Lower lobe of right lung (tissue), 2 donors: ENCODE data around the gene CSAD. TPM values are rescaled to one million over a fixed set of nuclear protein-coding genes. Genes with fewer than 3 reads are reported as not detected.

ENCODE experiments used
- ATAC-seq, 2 donors: fragments of 200-7000 bp; cut with Tn5 transposase; one replicate each; pipeline ENCODE4 v1.9.1; 2020 to 2022; ENCODE audit warnings: mild to moderate bottlenecking in 2 of 2, moderate library complexity in 2 of 2
- DNase-seq: peaks from one replicate; pipeline ENCODE4 v3.0.0-alpha.2; 2020
- H3K27ac ChIP-seq: fragments of 200-600 bp; one replicate; pipeline ENCODE4 v1.8.0; 2022
- H3K27me3 ChIP-seq: fragments of 200-600 bp; one replicate; pipeline ENCODE4 v1.8.0; 2022; ENCODE audit warnings: low read depth
- H3K36me3 ChIP-seq: fragments of 200-600 bp; one replicate; pipeline ENCODE4 v1.8.0; 2022; ENCODE audit warnings: mild to moderate bottlenecking
- H3K4me1 ChIP-seq: fragments of 200-600 bp; one replicate; pipeline ENCODE4 v1.8.0; 2022
- H3K4me3 ChIP-seq: fragments of 200-600 bp; one replicate; pipeline ENCODE4 v1.8.0; 2022; ENCODE audit warnings: mild to moderate bottlenecking
- H3K9me3 ChIP-seq: fragments of 200-600 bp; one replicate; pipeline ENCODE4 v1.8.0; 2022
- CTCF ChIP-seq: fragments of 200-600 bp; IDR thresholded peaks from one replicate; pipeline ENCODE4 v1.8.0; 2022; ENCODE audit warnings: antibody characterized with exemption, mild to moderate bottlenecking
- intact Hi-C: fragments of 100-400 bp; cut with DNase I; formaldehyde crosslinking; loops from one replicate; pipeline ENCODE4 v1.11.0; 2022
- total RNA-seq: library from RNA; stranded (reverse); fragmentation: NEBNext Ultra II Directional; extraction: Animal tissue kit (Norgen Biotek cat#: 25700); gene quantifications from one replicate; pipeline ENCODE4 v1.2.1, GENCODE V29; 2021
- donor health status: DM: no; HTN: yes; CAD: no; lungs with severe emphysema.

CSAD gene
- total RNA-seq, 1 donor from 2014 or later, result 39.2 TPM

- intact Hi-C loops, result no loop called here
- Histone ChIP-seq H3K36me3 (peaks cover 7% of the 10 kb centered on the region), H3K4me3 (no peak overlapping the region), H3K27me3 (no peaks in the 10 kb centered on the region), H3K9me3 (no peaks in the 10 kb centered on the region), H3K4me1 (peaks cover 64% of the 10 kb centered on the region), H3K27ac (no peak overlapping the region)
- DNase-seq (peak; percentile 17), ATAC-seq (no peak)
- no peak for TF ChIP-seq CTCF
Measured at GRCh38 chr12:53226815-53227214, 46.1 kb upstream of the CSAD start.

GRCh38 chr12:53225635-53226424 lies 45.1 kb upstream of the CSAD start:
- TF ChIP-seq CTCF, result no peak
- DNase-seq (peak; percentile 26), ATAC-seq (no peak)
- H3K9me3 ChIP-seq, result no peaks in the 10 kb centered on the region
- intact Hi-C loops, result no loop called here
- no peaks in the 10 kb centered on the region for H3K27me3 ChIP-seq
- peaks cover 55% of the 10 kb centered on the region for H3K4me1 ChIP-seq
- H3K27ac ChIP-seq, result no peak overlapping the region
- no peak overlapping the region for H3K4me3 ChIP-seq
- peaks cover 7% of the 10 kb centered on the region for H3K36me3 ChIP-seq

- no peak for TF ChIP-seq CTCF
- DNase-seq (peak; percentile 26), ATAC-seq (no peak)
- intact Hi-C loops, result no loop called here
- H3K4me3 ChIP-seq, result no peak overlapping the region
- H3K9me3 ChIP-seq, result no peaks in the 10 kb centered on the region
- peaks cover 7% of the 10 kb centered on the region for H3K36me3 ChIP-seq
- H3K27ac ChIP-seq, result no peak overlapping the region
- peaks cover 50% of the 10 kb centered on the region for H3K4me1 ChIP-seq
- H3K27me3 ChIP-seq, result no peaks in the 10 kb centered on the region
Measured at GRCh38 chr12:53224897-53225634, 44.3 kb upstream of the CSAD start.

- peak; percentile 54 for DNase-seq
- H3K4me1 ChIP-seq, result peaks cover 48% of the 10 kb centered on the region
Measured at GRCh38 chr12:53224061-53224896, 43.6 kb upstream of the CSAD start.

More at GRCh38 chr12:53224061-53224896, 43.6 kb upstream of the CSAD start:
- intact Hi-C loops, result no loop called here
- TF ChIP-seq CTCF, result no peak
- H3K36me3 ChIP-seq, result peaks cover 7% of the 10 kb centered on the region
- H3K27me3 ChIP-seq, result no peaks in the 10 kb centered on the region
- H3K27ac ChIP-seq, result peak overlapping the region; percentile 95
- no peaks in the 10 kb centered on the region for H3K9me3 ChIP-seq
- H3K4me3 ChIP-seq, result no peak overlapping the region
- ATAC-seq, result no peak
